ENCODE measurements around the gene PCDHB14.
"Not testable (repeated sequence)": the region's sequence is repeated elsewhere in the genome, so short reads cannot be mapped to it uniquely, and the experiment has no call there.

DNA sequence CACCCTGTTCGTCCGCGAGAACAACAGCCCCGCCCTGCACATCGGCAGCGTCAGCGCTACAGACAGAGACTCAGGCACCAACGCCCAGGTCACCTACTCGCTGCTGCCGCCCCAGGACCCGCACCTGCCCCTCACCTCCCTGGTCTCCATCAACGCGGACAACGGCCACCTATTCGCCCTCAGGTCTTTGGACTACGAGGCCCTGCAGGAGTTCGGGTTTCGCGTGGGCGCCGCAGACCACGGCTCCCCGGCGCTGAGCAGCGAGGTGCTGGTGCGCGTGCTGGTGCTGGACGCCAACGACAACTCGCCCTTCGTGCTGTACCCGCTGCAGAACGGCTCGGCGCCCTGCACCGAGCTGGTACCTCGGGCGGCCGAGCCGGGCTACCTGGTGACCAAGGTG lies 12.8 kb downstream of the PCDHB14 start:
- TF ChIP-seq CTCF (IDR thresholded peaks at IDR 0.05); POLR2AphosphoS5 (IDR thresholded peaks at IDR 0.05; ENCODE audit: low read depth, low read length); SIN3A (IDR thresholded peaks at IDR 0.05; ENCODE audit: borderline replicate concordance, insufficient read depth, low read depth, low read length): not testable (repeated sequence)
- TF ChIP-seq, protein P1, sequence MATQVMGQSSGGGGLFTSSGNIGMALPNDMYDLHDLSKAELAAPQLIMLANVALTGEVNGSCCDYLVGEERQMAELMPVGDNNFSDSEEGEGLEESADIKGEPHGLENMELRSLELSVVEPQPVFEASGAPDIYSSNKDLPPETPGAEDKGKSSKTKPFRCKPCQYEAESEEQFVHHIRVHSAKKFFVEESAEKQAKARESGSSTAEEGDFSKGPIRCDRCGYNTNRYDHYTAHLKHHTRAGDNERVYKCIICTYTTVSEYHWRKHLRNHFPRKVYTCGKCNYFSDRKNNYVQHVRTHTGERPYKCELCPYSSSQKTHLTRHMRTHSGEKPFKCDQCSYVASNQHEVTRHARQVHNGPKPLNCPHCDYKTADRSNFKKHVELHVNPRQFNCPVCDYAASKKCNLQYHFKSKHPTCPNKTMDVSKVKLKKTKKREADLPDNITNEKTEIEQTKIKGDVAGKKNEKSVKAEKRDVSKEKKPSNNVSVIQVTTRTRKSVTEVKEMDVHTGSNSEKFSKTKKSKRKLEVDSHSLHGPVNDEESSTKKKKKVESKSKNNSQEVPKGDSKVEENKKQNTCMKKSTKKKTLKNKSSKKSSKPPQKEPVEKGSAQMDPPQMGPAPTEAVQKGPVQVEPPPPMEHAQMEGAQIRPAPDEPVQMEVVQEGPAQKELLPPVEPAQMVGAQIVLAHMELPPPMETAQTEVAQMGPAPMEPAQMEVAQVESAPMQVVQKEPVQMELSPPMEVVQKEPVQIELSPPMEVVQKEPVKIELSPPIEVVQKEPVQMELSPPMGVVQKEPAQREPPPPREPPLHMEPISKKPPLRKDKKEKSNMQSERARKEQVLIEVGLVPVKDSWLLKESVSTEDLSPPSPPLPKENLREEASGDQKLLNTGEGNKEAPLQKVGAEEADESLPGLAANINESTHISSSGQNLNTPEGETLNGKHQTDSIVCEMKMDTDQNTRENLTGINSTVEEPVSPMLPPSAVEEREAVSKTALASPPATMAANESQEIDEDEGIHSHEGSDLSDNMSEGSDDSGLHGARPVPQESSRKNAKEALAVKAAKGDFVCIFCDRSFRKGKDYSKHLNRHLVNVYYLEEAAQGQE (IDR thresholded peaks at IDR 0.05; ENCODE audit: insufficient read depth in 1 of 2, low read depth in 2 of 2, low read length in 1 of 2): not testable (repeated sequence)

All from Panc1 (cell line).